NCI-H2171 (cell line): ENCODE results near the gene NPFFR1.
"Not testable (repeated sequence)": the region's sequence is repeated elsewhere in the genome, so short reads cannot be mapped to it uniquely, and the experiment has no call there.

Source experiments
- DNase-seq: peaks from one replicate; lab custom pipeline; 2025; lab: John Stamatoyannopoulos, UW

Gene NPFFR1

DNA sequence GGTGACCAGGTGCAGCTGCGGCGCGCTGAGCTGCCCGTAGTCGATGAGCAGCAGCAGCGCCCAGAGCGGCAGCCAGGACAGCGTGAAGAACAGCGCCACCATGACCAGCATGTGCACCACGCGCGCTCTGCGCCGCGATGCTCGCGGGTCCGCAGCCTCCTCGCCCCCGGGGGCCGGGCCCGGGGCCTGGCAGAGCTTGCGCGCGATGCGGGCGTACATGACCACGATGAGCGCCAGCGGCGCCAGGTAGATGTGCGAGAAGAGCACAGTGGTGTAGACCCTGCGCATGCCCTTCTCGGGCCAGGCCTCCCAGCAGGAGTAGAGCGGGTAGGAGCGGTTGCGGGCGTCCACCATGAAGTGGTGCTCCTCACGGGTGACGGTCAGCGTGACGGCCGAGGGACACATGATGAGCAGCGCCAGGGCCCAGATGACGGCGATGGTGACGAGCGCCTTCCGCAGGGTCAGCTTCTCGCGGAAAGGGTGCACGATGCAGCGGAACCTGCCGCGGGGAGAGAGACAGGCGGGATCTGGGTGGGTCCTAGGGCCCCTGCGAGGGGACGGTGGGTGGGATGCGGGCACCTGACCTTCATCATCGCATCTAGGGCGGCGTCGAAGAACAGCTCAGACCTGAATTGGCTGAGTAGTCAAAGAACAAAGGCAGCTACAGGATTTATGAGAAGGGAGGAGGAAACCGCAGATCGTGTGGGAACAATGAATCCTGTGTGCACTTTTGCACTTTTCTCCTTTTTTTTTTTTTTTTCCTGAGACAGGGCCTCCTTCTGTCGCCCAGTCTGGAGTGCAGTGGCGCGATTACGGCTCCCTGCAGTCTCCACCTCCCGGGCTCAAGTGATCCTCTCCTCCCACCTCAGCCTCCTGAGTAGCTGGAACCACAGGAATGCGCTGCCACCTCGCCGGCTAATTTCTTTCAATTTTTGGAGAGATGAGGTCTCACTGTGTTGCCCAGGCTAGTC is 28.2 kb downstream of the NPFFR1 start:
- no peak for DNase-seq

GRCh38 chr10:70254778-70255328 is 29.0 kb downstream of the NPFFR1 start:
- DNase-seq, result no peak

- DNase-seq, result no peak
These were observed 29.7 kb downstream of the NPFFR1 start for GRCh38 chr10:70253878-70254765.

- no peak for DNase-seq
These were observed 32.7 kb downstream of the NPFFR1 start for GRCh38 chr10:70250961-70251680.

GRCh38 chr10:70247360-70247759 is 36.4 kb downstream of the NPFFR1 start:
- DNase-seq, result no peak

GRCh38 chr10:70241081-70241480 is 42.7 kb downstream of the NPFFR1 start:
- DNase-seq, result no peak

DNA sequence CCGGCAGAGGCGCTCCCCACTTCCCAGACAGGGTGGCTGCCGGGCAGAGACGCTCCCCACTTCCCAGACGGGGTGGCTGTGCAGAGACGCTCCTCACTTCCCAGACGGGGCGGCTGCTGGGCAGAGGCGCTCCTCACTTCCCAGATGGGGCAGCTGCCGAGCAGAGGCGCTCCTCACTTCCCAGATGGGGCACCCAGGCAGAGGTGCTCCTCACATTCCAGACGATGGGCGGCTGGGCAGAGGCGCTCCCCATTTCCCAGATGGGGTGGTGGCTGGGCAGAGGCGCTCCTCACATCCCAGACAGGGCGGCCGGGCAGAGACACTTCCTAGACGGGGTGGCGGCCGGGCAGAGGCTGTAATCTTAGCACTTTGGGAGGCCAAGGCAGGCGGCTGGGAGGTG is 43.8 kb downstream of the NPFFR1 start:
- not testable (repeated sequence) for DNase-seq

DNA sequence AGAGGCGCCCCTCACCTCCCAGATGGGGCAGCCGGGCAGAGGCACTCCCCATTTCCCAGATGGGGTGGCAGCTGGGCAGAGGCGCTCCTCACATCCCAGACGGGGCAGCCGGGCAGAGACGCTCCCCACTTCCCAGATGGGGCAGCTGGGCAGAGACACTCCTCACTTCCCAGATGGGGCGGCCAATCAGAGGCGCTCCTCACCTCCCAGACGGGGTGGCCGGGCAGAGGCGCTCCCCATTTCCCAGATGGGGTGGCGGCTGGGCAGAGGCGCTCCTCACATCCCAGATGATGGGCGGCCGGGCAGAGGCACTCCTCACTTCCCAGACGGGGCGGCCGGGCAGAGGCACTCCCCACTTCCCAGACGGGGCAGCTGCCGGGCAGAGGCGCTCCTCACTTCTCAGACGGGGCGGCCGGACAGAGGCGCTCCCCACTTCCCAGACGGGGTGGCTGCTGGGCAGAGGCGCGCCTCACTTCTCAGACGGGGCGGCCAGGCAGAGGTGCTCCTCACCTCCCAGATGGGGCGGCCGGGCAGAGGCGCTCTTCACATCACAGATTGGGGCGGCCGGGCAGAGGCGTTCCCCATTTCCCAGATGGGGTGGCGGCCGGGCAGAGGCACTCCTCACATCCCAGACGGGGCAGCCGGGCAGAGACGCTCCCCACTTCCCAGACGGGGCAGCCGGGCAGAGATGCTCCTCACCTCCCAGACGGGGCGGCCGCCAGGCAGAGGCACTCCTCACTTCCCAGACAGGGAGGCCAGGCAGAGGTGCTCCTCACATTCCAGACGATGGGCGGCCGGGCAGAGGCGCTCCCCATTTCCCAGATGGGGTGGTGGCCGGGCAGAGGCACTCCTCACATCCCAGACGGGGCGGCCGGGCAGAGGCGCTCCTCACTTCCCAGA is 44.5 kb downstream of the NPFFR1 start:
- not testable (repeated sequence) for DNase-seq

- not testable (repeated sequence) for DNase-seq
These were observed 45.8 kb downstream of the NPFFR1 start for GRCh38 chr10:70237958-70238536.

DNA sequence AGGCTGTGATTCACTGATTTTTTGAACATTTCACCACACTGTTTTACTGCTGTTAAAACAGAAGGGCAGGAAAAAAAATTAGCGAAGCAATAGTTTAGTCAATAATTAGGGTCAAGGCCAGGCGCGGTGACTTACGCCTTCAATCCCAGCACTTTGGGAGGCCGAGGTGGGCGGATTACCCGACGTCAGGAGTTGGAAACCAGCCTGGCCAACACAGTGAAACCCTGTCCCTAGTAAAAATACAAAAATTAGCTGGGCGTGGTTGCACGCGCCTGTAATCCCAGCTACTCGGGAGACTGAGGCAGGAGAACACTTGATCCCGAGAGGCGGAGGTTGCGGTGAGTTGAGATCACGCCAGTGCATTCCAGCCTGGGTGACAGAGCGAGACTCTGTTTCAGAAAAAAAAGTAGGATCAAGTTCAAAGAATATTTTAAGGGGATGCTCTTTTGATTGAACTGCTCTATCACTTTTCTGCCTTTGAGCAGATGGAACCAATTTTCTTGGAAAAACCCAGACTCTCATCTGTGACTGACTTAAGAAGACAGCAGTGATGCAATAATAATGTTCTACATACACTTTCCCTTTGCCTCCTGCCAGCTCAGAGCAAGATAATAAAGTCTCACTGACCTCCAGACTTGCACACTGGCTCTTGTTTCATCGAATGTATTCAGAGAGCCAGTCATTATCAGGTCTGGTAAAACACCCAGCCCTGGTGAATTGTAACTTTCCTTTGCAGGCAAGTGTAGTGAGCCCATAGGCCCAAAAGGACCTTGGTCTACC is 48.9 kb downstream of the NPFFR1 start:
- no peak for DNase-seq

DNA sequence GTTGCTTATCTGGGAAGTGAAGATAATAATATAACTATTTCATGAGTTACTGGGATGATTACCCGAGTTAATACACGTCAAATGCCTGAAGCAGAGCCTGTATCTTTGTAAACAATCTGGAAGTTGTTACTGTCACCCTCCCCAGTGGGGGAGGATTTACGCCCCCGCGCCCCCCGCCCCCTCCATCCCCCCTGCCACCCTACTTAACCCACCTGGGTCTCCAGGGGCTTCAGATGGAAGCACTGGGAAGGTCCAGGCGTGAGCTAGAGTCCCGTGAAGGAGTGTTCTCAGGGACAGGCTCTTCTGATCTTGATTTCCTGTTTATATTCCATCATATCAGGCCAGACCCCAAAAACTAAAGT is 49.9 kb downstream of the NPFFR1 start:
- no peak for DNase-seq

- peak; percentile 82 for DNase-seq
These were observed 50.5 kb downstream of the NPFFR1 start, which contains the start of gene PPA1 for GRCh38 chr10:70233109-70233938. TSS of gene PPA1 (minus strand) at chr10:70233429. CDS start at chr10:70233327, 102 bp downstream.

- no peak for DNase-seq
These were observed 51.0 kb downstream of the NPFFR1 start for GRCh38 chr10:70232859-70233108.

- peak; percentile 5 for DNase-seq
These were observed 51.5 kb downstream of the NPFFR1 start for GRCh38 chr10:70232155-70232858.

DNA sequence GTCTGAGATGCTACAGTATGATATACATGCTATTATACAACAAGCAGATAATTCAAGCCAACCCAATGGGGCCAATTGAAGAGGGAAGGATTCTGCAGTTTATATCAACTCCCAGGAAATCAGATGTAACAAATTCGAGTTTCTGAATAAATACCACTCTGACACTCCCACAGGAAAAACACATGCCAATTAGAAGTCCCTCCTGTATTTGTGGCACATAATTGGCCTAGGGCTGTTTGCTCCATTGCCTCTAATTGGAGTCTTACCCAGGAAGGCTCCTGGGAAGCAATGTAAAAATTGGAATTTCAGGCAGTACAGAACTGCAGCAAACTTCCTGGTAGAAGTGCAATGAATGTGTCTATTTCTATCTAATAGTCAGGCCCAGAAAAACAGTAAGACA is 55.3 kb downstream of the NPFFR1 start:
- DNase-seq, result no peak

DNA sequence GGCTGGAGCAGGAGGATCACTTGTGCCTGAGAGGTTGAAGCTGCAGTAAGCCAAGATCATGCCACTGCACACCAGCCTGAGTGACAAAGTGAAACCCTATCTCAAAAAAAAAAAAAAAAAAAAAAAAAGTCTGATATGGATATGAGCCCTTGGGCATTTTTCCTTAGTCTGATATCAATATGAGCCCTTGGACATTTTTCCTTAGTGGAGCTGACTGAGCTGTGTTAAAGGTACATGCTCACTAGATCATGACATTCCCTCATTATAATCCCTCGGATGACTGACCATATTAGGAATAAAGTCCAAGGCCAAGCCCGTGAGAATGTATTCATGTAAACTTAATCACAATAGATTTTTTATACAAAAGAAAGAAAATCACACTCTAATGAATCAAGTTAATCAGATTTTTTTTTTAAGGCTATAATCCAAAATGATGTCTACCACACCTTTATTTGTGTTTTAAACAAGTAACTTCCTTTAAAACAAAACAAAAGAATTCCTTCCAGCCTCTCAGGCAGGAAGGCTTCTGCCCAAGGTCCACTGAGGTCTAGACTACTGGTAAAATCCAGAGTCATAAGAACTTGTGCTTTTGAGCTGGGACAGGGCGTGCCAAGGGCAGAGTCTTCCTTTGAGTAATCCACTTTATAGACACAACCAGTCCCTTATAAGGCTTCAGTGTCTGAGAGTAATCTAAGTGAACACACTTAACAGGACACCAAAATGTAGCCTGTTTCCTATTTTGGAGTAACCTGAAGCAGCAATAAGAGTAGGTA is 56.1 kb downstream of the NPFFR1 start:
- no peak for DNase-seq

DNA sequence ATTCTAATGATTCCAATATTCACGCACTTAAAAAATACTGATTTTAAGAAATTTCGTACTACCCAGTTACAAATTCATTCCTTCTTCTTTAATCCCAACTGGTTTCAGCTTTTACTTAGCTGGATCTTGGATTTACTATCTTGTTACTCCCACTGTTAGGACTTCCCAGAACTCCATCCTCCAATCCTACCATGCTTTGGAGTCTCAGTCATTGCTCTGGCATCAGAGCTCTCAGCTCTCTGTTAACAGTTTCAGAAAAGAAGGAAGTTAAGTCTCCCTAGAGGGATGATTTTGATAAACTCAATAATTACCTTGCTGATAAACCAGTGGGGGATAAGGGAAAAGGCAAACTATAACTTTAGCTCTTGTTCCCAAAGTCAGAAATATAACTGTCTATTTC is 60.1 kb downstream of the NPFFR1 start:
- DNase-seq, result no peak
